ENCODE measurements around the gene TMEFF2. TPM values are rescaled to one million over a fixed set of nuclear protein-coding genes. Genes with fewer than 3 reads are reported as not detected.
"Not testable (repeated sequence)": the region's sequence is repeated elsewhere in the genome, so short reads cannot be mapped to it uniquely, and the experiment has no call there.

Gene TMEFF2
- total RNA-seq, 8 experiments from 2014 or later, result 0.35 to 15.8 (median 11.9) TPM

DNA sequence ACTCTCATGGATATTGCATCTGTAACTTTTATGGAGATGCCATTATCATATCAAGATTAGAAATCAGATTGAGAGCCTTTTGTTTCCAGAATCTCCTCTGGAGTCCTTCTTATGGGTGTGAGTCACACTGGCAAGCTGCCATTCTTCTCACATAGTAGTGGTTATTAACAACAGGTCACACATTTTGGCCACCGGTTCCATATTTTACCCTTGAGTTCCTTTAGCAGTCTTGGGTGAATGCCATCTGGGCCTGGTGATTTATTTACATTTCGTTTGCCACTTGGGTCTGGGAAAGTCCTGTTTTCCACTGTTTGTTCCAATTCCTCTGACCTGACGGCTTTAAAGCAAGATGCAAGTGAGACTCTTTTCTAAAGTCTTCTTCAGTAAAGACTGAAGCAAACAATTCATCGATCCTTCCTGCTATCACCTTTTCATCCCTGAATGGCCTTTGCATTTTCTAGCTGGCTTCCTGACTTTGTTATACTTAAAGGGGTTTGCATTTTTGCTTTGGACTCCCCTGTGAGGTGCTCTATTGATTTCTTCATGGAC lies 267.3 kb downstream of the TMEFF2 start:
- ATAC-seq (replicated peaks in 6 of 8), result peak in 3 of 8 experiments; percentile 43 to 87 (median 87)
- H3K27ac ChIP-seq, result no peak overlapping the region
- WGBS, 10 experiments, result 28 to 100% (median 50%) methylated on average over 1 to 4 of the region's 4 CpGs
- H3K4me1 ChIP-seq (replicated peaks in 1 of 2), result peaks cover 2 to 6% of the 10 kb centered on the region in 2 donors
- no peak overlapping the region for H3K4me3 ChIP-seq
- in situ Hi-C loops (cut with MboI; ENCODE audit: low pct_unique_long_range_greater_than_20kb in 2 of 9, low sequenced_read_pairs in 9 of 9, unreplicated experiment in 9 of 9), result no loop called here

GRCh38 chr2:191926671-191927070 lies 268.1 kb downstream of the TMEFF2 start:
- in situ Hi-C loops (cut with MboI; ENCODE audit: low pct_unique_long_range_greater_than_20kb in 2 of 9, low sequenced_read_pairs in 9 of 9, unreplicated experiment in 9 of 9), result no loop called here
- WGBS, 10 experiments, result 55 to 100% (median 89%) methylated on average over 1 of the region's 1 CpG; no CpG with 5 or more reads in 5 of the 10 experiments
- ATAC-seq (replicated peaks in 6 of 8), result no peak
- no peak overlapping the region for H3K4me3 ChIP-seq
- H3K27ac ChIP-seq, result no peak overlapping the region
- peaks cover 2 to 6% of the 10 kb centered on the region in 2 donors for H3K4me1 ChIP-seq (replicated peaks in 1 of 2)

DNA sequence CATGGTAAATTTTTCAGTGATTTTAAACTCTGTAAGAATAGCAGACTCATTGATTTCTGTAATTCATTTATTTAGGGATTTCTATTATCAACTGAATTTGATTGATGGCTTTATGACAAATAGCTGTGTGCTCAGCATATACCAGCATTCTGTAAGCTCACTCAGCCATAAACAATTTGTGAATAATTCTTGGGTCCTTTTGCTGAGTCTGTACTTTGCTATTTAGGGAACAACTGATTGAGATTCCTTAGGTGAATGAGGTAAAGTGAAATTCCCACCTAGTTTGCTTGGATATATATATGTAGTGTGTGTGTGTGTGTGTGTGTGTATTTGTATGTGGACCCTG lies 271.1 kb downstream of the TMEFF2 start:
- ATAC-seq (replicated peaks in 6 of 8), result peak in 2 of 8 experiments; percentile 50 to 55

DNA sequence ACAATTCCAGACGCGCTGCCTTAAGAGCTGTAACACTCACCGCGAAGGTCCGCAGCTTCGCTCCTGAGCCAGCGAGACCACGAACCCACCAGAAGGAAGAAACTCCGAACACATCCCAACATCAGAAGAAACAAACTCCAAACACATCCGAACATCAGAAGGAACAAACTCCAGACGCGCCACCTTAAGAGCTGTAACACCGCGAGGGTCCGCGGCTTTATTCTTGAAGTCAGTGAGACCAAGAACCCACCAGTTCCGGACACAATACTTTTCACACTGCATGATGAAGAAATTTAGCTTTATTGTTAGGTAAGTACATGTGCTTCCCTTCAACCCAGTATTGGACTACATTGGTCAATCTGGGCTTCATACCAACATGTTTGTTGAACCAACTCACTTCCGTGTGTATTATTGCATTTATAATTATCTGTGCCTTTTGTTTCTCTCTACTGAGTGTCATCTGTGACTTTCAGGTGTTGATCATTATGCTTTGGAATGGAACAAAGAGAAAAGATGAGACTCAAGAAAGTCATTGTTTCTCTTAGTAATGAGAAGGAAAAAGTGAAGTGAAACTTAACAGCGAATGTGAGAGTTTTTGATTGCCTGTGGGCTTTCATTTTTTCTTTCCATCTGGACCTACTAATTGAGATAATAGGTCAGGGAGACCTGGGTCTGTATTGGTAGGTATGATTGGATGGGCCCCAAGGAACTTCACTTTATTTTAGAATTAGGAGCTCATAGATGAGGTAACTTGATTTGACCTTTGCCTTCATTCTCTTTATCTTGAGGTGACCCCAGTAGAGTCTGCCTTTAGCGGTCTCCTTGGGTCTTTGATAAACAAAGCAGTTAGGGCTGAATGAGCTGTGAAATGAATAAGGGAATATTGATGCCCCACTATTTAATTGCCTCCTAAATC lies 271.7 kb downstream of the TMEFF2 start:
- peak in 1 of 8 experiments; percentile 11 for ATAC-seq (replicated peaks in 6 of 8)
- Histone ChIP-seq H3K4me1 (replicated peaks in 1 of 2) (peaks cover 5 to 13% of the 10 kb centered on the region in 2 donors), H3K4me3 (no peak overlapping the region), H3K27ac (no peak overlapping the region)
- WGBS, 10 experiments, result 68 to 100% (median 87%) methylated on average over 1 to 16 of the region's 20 CpGs; no CpG with 5 or more reads in 1 of the 10 experiments
- in situ Hi-C loops (cut with MboI; ENCODE audit: low pct_unique_long_range_greater_than_20kb in 2 of 9, low sequenced_read_pairs in 9 of 9, unreplicated experiment in 9 of 9), result no loop called here

More for the DNA sequence above, 271.1 kb downstream of the TMEFF2 start:
- Histone ChIP-seq H3K4me1 (replicated peaks in 1 of 2) (peaks cover 2 to 8% of the 10 kb centered on the region in 2 donors), H3K27ac (no peak overlapping the region), H3K4me3 (no peak overlapping the region)
- in situ Hi-C loops (cut with MboI; ENCODE audit: low pct_unique_long_range_greater_than_20kb in 2 of 9, low sequenced_read_pairs in 9 of 9, unreplicated experiment in 9 of 9), result no loop called here

GRCh38 chr2:191921650-191922049 lies 273.1 kb downstream of the TMEFF2 start:
- 100% methylated on average over 3 to 6 of the region's 32 CpGs; no CpG with 5 or more reads in 8 of the 10 experiments for WGBS, 10 experiments

GRCh38 chr2:191920502-191920901 lies 274.2 kb downstream of the TMEFF2 start:
- in situ Hi-C loops (cut with MboI; ENCODE audit: low pct_unique_long_range_greater_than_20kb in 2 of 9, low sequenced_read_pairs in 9 of 9, unreplicated experiment in 9 of 9), result no loop called here
- peaks cover 5 to 14% of the 10 kb centered on the region in 2 donors for H3K4me1 ChIP-seq (replicated peaks in 1 of 2)
- no peak overlapping the region for H3K4me3 ChIP-seq
- WGBS, 10 experiments, result 76 to 100% (median 91%) methylated on average over 1 to 2 of the region's 2 CpGs; no CpG with 5 or more reads in 2 of the 10 experiments
- H3K27ac ChIP-seq, result no peak overlapping the region
- ATAC-seq (replicated peaks in 6 of 8), result no peak

More at GRCh38 chr2:191921650-191922049, 273.1 kb downstream of the TMEFF2 start:
- peaks cover 5 to 14% of the 10 kb centered on the region in 2 donors for H3K4me1 ChIP-seq (replicated peaks in 1 of 2)
- H3K27ac ChIP-seq; H3K4me3 ChIP-seq; in situ Hi-C loops (cut with MboI; ENCODE audit: low pct_unique_long_range_greater_than_20kb in 2 of 9, low sequenced_read_pairs in 9 of 9, unreplicated experiment in 9 of 9); ATAC-seq (replicated peaks in 6 of 8): not testable (repeated sequence)

GRCh38 chr2:191917967-191918651 lies 276.6 kb downstream of the TMEFF2 start:
- H3K27ac ChIP-seq, result peak overlapping the region in 1 of 2 donors; percentile 15
- H3K4me3 ChIP-seq, result no peak overlapping the region
- WGBS, 10 experiments, result 33 to 87% (median 69%) methylated on average over 3 to 9 of the region's 9 CpGs
- H3K4me1 ChIP-seq (replicated peaks in 1 of 2), result peaks cover 3 to 9% of the 10 kb centered on the region in 2 donors
- ATAC-seq (replicated peaks in 6 of 8), result peak in 5 of 8 experiments; percentile 76 to 99 (median 98)
- in situ Hi-C loops (cut with MboI; ENCODE audit: low pct_unique_long_range_greater_than_20kb in 2 of 9, low sequenced_read_pairs in 9 of 9, unreplicated experiment in 9 of 9), result no loop called here

DNA sequence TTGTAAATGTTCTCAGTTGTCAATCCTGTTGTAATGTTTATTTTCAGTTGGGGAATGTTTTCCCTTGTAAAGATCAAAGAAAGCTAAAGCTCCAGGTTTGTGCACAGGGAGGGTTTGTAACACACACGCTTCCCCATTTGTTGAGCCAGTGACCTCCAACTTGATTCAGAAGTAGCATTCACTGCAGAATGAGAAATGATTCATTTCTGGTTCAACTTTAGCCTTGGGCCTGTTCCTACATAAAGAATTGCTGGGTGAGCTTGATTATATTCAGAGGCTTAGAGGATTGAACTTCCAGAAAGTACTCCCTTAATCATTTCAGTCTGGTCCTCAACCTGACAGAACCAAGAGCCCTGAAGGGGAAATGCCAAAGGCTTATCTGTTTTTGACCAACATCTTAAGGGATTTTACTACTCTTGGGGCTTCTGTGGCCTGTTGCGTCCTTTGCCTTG lies 277.3 kb downstream of the TMEFF2 start:
- 88 to 100% (median 95%) methylated on average over 1 to 2 of the region's 2 CpGs; no CpG with 5 or more reads in 3 of the 10 experiments for WGBS, 10 experiments
- no peak for ATAC-seq (replicated peaks in 6 of 8)
- Histone ChIP-seq H3K27ac (no peak overlapping the region), H3K4me3 (no peak overlapping the region), H3K4me1 (replicated peaks in 1 of 2) (peaks cover 3 to 13% of the 10 kb centered on the region in 2 donors)
- in situ Hi-C loops (cut with MboI; ENCODE audit: low pct_unique_long_range_greater_than_20kb in 2 of 9, low sequenced_read_pairs in 9 of 9, unreplicated experiment in 9 of 9), result no loop called here

GRCh38 chr2:191916826-191917225 lies 277.9 kb downstream of the TMEFF2 start:
- no peak overlapping the region for H3K27ac ChIP-seq
- in situ Hi-C loops (cut with MboI; ENCODE audit: low pct_unique_long_range_greater_than_20kb in 2 of 9, low sequenced_read_pairs in 9 of 9, unreplicated experiment in 9 of 9), result no loop called here
- ATAC-seq (replicated peaks in 6 of 8), result no peak
- peaks cover 3 to 15% of the 10 kb centered on the region in 2 donors for H3K4me1 ChIP-seq (replicated peaks in 1 of 2)
- H3K4me3 ChIP-seq, result no peak overlapping the region
- 0 to 100% (median 100%) methylated on average over 1 of the region's 1 CpG; no CpG with 5 or more reads in 3 of the 10 experiments for WGBS, 10 experiments

DNA sequence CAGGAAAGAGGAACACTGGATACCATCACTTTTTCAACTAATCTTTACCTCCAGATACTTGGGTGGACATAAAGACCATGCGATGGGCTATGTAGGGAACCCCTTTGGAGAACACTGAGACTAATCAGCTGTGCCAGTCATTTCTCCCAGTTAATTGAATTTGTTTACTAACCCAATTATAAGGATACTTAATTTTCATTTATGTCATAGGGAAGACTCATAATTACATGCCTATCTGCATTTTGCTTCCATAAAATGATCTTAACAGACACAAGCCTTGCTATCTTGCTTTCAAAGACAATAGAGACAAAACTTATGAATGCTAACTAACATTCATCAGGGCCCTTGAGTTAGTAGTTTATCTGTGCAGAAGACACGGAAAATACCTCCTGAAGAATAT lies 279.0 kb downstream of the TMEFF2 start:
- Histone ChIP-seq H3K4me3 (no peak overlapping the region), H3K27ac (no peak overlapping the region), H3K4me1 (replicated peaks in 1 of 2) (peaks cover 3 to 15% of the 10 kb centered on the region in 2 donors)
- ATAC-seq (replicated peaks in 6 of 8), result no peak
- in situ Hi-C loops (cut with MboI; ENCODE audit: low pct_unique_long_range_greater_than_20kb in 2 of 9, low sequenced_read_pairs in 9 of 9, unreplicated experiment in 9 of 9), result no loop called here
- 60 to 100% (median 90%) methylated on average over 1 to 2 of the region's 2 CpGs; no CpG with 5 or more reads in 1 of the 10 experiments for WGBS, 10 experiments

DNA sequence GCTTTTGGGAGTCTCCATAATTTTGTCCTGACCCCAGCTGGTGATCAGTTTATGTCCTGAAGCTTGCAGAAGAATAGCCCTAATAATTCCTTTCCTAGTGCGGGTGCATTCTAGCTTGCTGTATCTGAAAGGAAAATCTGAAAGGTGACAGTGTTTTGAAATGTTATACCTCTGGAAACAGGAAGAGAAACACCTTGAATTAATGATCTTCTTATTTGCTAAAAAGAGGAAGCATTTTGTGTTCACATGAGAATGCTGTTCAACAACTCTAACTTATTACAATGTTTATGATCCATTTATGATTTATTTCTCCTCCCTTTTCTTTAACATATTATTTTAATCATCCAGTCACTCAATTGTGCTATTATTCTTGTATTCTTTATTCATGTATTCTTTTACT lies 280.9 kb downstream of the TMEFF2 start:
- no peak overlapping the region for H3K4me3 ChIP-seq
- in situ Hi-C loops (cut with MboI; ENCODE audit: low pct_unique_long_range_greater_than_20kb in 2 of 9, low sequenced_read_pairs in 9 of 9, unreplicated experiment in 9 of 9), result no loop called here
- WGBS, 10 experiments, result 43 to 100% (median 95%) methylated on average over 1 of the region's 1 CpG; no CpG with 5 or more reads in 2 of the 10 experiments
- peaks cover 3 to 15% of the 10 kb centered on the region in 2 donors for H3K4me1 ChIP-seq (replicated peaks in 1 of 2)
- no peak overlapping the region for H3K27ac ChIP-seq
- no peak for ATAC-seq (replicated peaks in 6 of 8)

GRCh38 chr2:191912764-191913163 lies 282.0 kb downstream of the TMEFF2 start:
- Histone ChIP-seq H3K4me3 (no peak overlapping the region), H3K27ac (no peak overlapping the region), H3K4me1 (replicated peaks in 1 of 2) (peaks cover 0 to 7% of the 10 kb centered on the region in 2 donors)
- peak in 1 of 8 experiments; percentile 45 for ATAC-seq (replicated peaks in 6 of 8)
- 43 to 100% (median 87%) methylated on average over 1 to 3 of the region's 3 CpGs; no CpG with 5 or more reads in 2 of the 10 experiments for WGBS, 10 experiments
- in situ Hi-C loops (cut with MboI; ENCODE audit: low pct_unique_long_range_greater_than_20kb in 2 of 9, low sequenced_read_pairs in 9 of 9, unreplicated experiment in 9 of 9), result no loop called here

GRCh38 chr2:191910518-191910917 lies 284.2 kb downstream of the TMEFF2 start:
- WGBS, 10 experiments, result 24 to 100% (median 83%) methylated on average over 1 to 2 of the region's 2 CpGs
- ATAC-seq (replicated peaks in 6 of 8), result no peak
- no peak overlapping the region for H3K4me3 ChIP-seq
- in situ Hi-C loops (cut with MboI; ENCODE audit: low pct_unique_long_range_greater_than_20kb in 2 of 9, low sequenced_read_pairs in 9 of 9, unreplicated experiment in 9 of 9), result no loop called here
- no peak overlapping the region for H3K27ac ChIP-seq
- H3K4me1 ChIP-seq (replicated peaks in 1 of 2), result peaks cover 0 to 7% of the 10 kb centered on the region in 2 donors

Data from motor neuron (in vitro differentiated cells).